ENCODE data around the gene HDAC6.
A peak's percentile ranks its signal among the peaks of the same experiment; 100 is the strongest.

Gene HDAC6

GRCh38 chrX:48801280-48802088 lies at the start of gene HDAC6:
Gene HDAC6, plus strand, starts transcription at chrX:48802067. Its CDS starts 626 bp downstream, at chrX:48802693.
- peak within 1 kb of the TSS; percentile 67 for H3K27ac ChIP-seq
- no peak for TF ChIP-seq CTCF (conservative IDR thresholded peaks at IDR 0.05)

- no peak overlapping the region for H3K27ac ChIP-seq
- TF ChIP-seq CTCF (conservative IDR thresholded peaks at IDR 0.05) = no peak
Observed at GRCh38 chrX:48752498-48752897, 49.4 kb upstream of the HDAC6 start.

GRCh38 chrX:48753708-48754228 lies 48.1 kb upstream of the HDAC6 start:
- no peak overlapping the region for H3K27ac ChIP-seq
- no peak for TF ChIP-seq CTCF (conservative IDR thresholded peaks at IDR 0.05)

GRCh38 chrX:48754238-48754637 lies 47.6 kb upstream of the HDAC6 start:
- no peak for TF ChIP-seq CTCF (conservative IDR thresholded peaks at IDR 0.05)
- H3K27ac ChIP-seq = no peak overlapping the region

- H3K27ac ChIP-seq = peak within 1 kb of the TSS; percentile 61
- TF ChIP-seq CTCF (conservative IDR thresholded peaks at IDR 0.05) = peak; percentile 48
Observed at GRCh38 chrX:48761674-48762471, 40.0 kb upstream of the HDAC6 start, which contains the start of gene GLOD5. Gene GLOD5, plus strand, starts transcription at chrX:48761747. Its CDS starts 44 bp downstream, at chrX:48761791.

- H3K27ac ChIP-seq = no peak overlapping the region
- TF ChIP-seq CTCF (conservative IDR thresholded peaks at IDR 0.05) = no peak
Observed at GRCh38 chrX:48769230-48769629, 32.6 kb upstream of the HDAC6 start.

GRCh38 chrX:48770296-48770695 lies 31.6 kb upstream of the HDAC6 start:
- TF ChIP-seq CTCF (conservative IDR thresholded peaks at IDR 0.05) = no peak

More at GRCh38 chrX:48770296-48770695, 31.6 kb upstream of the HDAC6 start:
- H3K27ac ChIP-seq = no peak overlapping the region

Data from VCaP (cell line).